Smooth muscle cell (in vitro differentiated cells): Measurements from ENCODE around the gene EIF4G3. TPM values are rescaled to one million over a fixed set of nuclear protein-coding genes. Genes with fewer than 3 reads are reported as not detected.

Experiments used
- DNase-seq: peaks from one replicate; lab custom pipeline; 2025; ENCODE audit not compliant: unreplicated experiment; lab: John Stamatoyannopoulos, UW
- H2AFZ ChIP-seq: fragments of 200-600 bp; sonication (generic); 2 replicates; pipeline ENCODE4 v1.6.0; 2016; ENCODE audit warnings: antibody characterized with exemption, low read depth, mild to moderate bottlenecking
- H3F3A ChIP-seq: fragments of 200-600 bp; sonication (generic); 2 replicates; pipeline ENCODE4 v1.6.0; 2017; ENCODE audit warnings: antibody characterized with exemption, low read depth
- H3K27ac ChIP-seq: fragments of 200-600 bp; sonication (generic); 2 replicates; pipeline ENCODE4 v1.5.1; 2016; ENCODE audit warnings: low read depth, mild to moderate bottlenecking
- H3K27me3 ChIP-seq: fragments of 200-600 bp; sonication (generic); 2 replicates; pipeline ENCODE4 v1.6.1; 2016; ENCODE audit warnings: low read depth, mild to moderate bottlenecking
- H3K36me3 ChIP-seq: fragments of 200-600 bp; sonication (generic); 2 replicates; pipeline ENCODE4 v1.5.1; 2016; ENCODE audit warnings: low read depth
- H3K4me1 ChIP-seq: fragments of 200-600 bp; sonication (generic); 2 replicates; pipeline ENCODE4 v1.5.1; 2016; ENCODE audit warnings: low read depth
- H3K4me2 ChIP-seq: fragments of 200-600 bp; sonication (generic); 2 replicates; pipeline ENCODE4 v1.6.0; 2016; ENCODE audit warnings: mild to moderate bottlenecking
- H3K4me3 ChIP-seq: fragments of 200-600 bp; sonication (generic); 2 replicates; pipeline ENCODE4 v1.5.1; 2016; ENCODE audit warnings: mild to moderate bottlenecking
- H3K79me2 ChIP-seq: fragments of 200-600 bp; sonication (generic); 2 replicates; pipeline ENCODE4 v1.6.0; 2016; ENCODE audit warnings: low read depth, mild to moderate bottlenecking
- H3K9ac ChIP-seq: fragments of 200-600 bp; sonication (generic); 2 replicates; pipeline ENCODE4 v1.6.0; 2016; ENCODE audit warnings: low read depth
- H3K9me3 ChIP-seq: fragments of 200-600 bp; sonication (generic); replicated peaks from 2 replicates; pipeline ENCODE4 v1.5.1; 2016; ENCODE audit warnings: low read depth
- H4K20me1 ChIP-seq: fragments of 200-600 bp; sonication (generic); 2 replicates; pipeline ENCODE4 v1.6.0; 2016; ENCODE audit warnings: low read depth
- WGBS: methylation state at CpG from one replicate; pipeline ENCODE4 v1.1.7; 2016; ENCODE audit warnings: low lambda C conversion rate; 5-methylcytosine and 5-hydroxymethylcytosine counted together
- microRNA counts: library from miRNA; unstranded; fragments of <30 nt; microRNA quantifications from one replicate; lab custom pipeline; 2016
- microRNA-seq: library from miRNA; unstranded; fragments of <30 nt; microRNA quantifications from one replicate; pipeline ENCODE4, GENCODE V29; 2016; ENCODE audit warnings: borderline number of aligned reads
- polyA plus RNA-seq: library from polyadenylated mRNA; unstranded; fragments of >200 nt; fragmentation: Nextera tagmentation; extraction: Ambion mirVana; gene quantifications from 2 replicates; pipeline ENCODE4 v1.2.1, GENCODE V29; 2016
- small RNA-seq: library from RNA; depleted of rRNA; stranded (forward); fragments of <200 nt; gene quantifications from one replicate; pipeline ENCODE3, GENCODE V24; 2014
- total RNA-seq: library from RNA; depleted of rRNA; stranded (reverse); fragments of >200 nt; gene quantifications from 2 replicates; pipeline ENCODE4 v1.2.3, GENCODE V29; 2014
- TF ChIP-seq, protein P1 (sequence below): fragments of 200-600 bp; sonication (generic); IDR thresholded peaks from 2 replicates; pipeline ENCODE4 v1.5.1; 2017; ENCODE audit warnings: borderline replicate concordance, mild to moderate bottlenecking, antibody characterized with exemption; ENCODE audit not compliant: insufficient read depth, poor library complexity, severe bottlenecking

Gene EIF4G3
- total and polyA plus RNA-seq, 2 experiments from 2014 or later = 31.5 to 49.5 TPM

DNA sequence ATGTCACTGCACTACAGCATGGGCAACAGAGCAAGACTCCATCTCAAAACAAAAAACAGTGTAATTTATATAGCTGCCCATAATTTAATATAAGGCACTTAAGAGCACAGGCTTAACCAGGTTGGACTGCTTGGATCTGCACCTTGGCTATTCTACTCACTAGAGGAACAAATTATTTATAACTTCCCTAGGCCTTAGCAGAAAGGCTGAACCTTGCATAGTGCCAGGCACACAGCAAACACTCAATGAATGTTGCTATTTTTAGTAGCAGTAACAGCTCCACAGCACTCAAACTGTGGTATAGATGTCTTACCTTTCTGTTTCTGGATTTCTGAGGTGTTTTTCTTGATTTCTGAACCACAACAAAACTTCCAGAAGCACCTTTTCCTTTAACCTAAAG is 409.4 kb downstream of the EIF4G3 start:
- Histone ChIP-seq H3K79me2 (peaks cover 16% of the 10 kb centered on the region), H4K20me1 (peaks cover 29% of the 10 kb centered on the region), H3K9me3 (no peaks in the 10 kb centered on the region), H3K4me2 (no peak overlapping the region), H3K4me3 (no peak overlapping the region), H3K27ac (no peak overlapping the region), H3K9ac (no peak overlapping the region), H2AFZ (no peak overlapping the region), H3K27me3 (no peaks in the 10 kb centered on the region), H3K4me1 (no peaks in the 10 kb centered on the region), H3F3A (no peaks in the 10 kb centered on the region), H3K36me3 (peaks cover 50% of the 10 kb centered on the region)
- TF ChIP-seq, protein P1, sequence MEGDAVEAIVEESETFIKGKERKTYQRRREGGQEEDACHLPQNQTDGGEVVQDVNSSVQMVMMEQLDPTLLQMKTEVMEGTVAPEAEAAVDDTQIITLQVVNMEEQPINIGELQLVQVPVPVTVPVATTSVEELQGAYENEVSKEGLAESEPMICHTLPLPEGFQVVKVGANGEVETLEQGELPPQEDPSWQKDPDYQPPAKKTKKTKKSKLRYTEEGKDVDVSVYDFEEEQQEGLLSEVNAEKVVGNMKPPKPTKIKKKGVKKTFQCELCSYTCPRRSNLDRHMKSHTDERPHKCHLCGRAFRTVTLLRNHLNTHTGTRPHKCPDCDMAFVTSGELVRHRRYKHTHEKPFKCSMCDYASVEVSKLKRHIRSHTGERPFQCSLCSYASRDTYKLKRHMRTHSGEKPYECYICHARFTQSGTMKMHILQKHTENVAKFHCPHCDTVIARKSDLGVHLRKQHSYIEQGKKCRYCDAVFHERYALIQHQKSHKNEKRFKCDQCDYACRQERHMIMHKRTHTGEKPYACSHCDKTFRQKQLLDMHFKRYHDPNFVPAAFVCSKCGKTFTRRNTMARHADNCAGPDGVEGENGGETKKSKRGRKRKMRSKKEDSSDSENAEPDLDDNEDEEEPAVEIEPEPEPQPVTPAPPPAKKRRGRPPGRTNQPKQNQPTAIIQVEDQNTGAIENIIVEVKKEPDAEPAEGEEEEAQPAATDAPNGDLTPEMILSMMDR = no peak
- no peak for DNase-seq

- peaks cover 43% of the 10 kb centered on the region for H3K36me3 ChIP-seq
- WGBS = 92% methylated on average over 3 of the region's 3 CpGs
Measured at GRCh38 chr1:20763417-20763816, 413.3 kb downstream of the EIF4G3 start.

GRCh38 chr1:20760322-20760721 is 416.4 kb downstream of the EIF4G3 start:
- TF ChIP-seq, protein P1 = no peak
- no peak for DNase-seq

More at GRCh38 chr1:20763417-20763816, 413.3 kb downstream of the EIF4G3 start:
- TF ChIP-seq, protein P1 = no peak
- Histone ChIP-seq H3K4me3 (no peak overlapping the region), H3K27ac (no peak overlapping the region), H3K9ac (no peak overlapping the region), H3K9me3 (no peaks in the 10 kb centered on the region), H2AFZ (no peak overlapping the region), H3K4me2 (no peak overlapping the region), H4K20me1 (peaks cover 9% of the 10 kb centered on the region), H3K27me3 (no peaks in the 10 kb centered on the region), H3K4me1 (no peaks in the 10 kb centered on the region), H3F3A (no peaks in the 10 kb centered on the region), H3K79me2 (peaks cover 8% of the 10 kb centered on the region)
- DNase-seq = no peak

More at GRCh38 chr1:20760322-20760721, 416.4 kb downstream of the EIF4G3 start:
- WGBS = 95% methylated on average over 6 of the region's 6 CpGs
- Histone ChIP-seq H4K20me1 (peaks cover 8% of the 10 kb centered on the region), H3K27ac (no peak overlapping the region), H3K4me3 (no peak overlapping the region), H3K36me3 (peaks cover 42% of the 10 kb centered on the region), H3K4me1 (no peaks in the 10 kb centered on the region), H3K9ac (no peak overlapping the region), H3K9me3 (no peaks in the 10 kb centered on the region), H2AFZ (no peak overlapping the region), H3K27me3 (no peaks in the 10 kb centered on the region), H3K79me2 (peaks cover 11% of the 10 kb centered on the region), H3K4me2 (no peak overlapping the region), H3F3A (peaks cover 2% of the 10 kb centered on the region)

MicroRNAs encoded within 50 kb of the gene (microRNA counts, 767-probe panel; counts per million panel counts)
- microRNA hsa-miR-1256 (lab: Ali Mortazavi, UCI) = 183 counts per million

Small RNAs within 50 kb of the gene (microRNA-seq; reads per million reads assigned to microRNA genes)
- not detected for gene MIR1256

Small RNAs within 50 kb of the gene (small RNA-seq; reads per million reads assigned to genes)
- 0.11 reads per million for gene AL627311.1
- not detected for gene MIR1256
- gene RNU7-200P = not detected

Other genes starting within 250 kb of the EIF4G3 start
- gene ECE1, start 113.6 kb upstream of the EIF4G3 start, total RNA-seq = 63.8 and 129 TPM in 2 replicates
- 101 and 108 TPM in 2 replicates for gene ECE1, start 113.6 kb upstream of the EIF4G3 start, polyA plus RNA-seq